ENCODE data around the gene DND1.
"Not testable (repeated sequence)": the region's sequence is repeated elsewhere in the genome, so short reads cannot be mapped to it uniquely, and the experiment has no call there.

Gene DND1

DNA sequence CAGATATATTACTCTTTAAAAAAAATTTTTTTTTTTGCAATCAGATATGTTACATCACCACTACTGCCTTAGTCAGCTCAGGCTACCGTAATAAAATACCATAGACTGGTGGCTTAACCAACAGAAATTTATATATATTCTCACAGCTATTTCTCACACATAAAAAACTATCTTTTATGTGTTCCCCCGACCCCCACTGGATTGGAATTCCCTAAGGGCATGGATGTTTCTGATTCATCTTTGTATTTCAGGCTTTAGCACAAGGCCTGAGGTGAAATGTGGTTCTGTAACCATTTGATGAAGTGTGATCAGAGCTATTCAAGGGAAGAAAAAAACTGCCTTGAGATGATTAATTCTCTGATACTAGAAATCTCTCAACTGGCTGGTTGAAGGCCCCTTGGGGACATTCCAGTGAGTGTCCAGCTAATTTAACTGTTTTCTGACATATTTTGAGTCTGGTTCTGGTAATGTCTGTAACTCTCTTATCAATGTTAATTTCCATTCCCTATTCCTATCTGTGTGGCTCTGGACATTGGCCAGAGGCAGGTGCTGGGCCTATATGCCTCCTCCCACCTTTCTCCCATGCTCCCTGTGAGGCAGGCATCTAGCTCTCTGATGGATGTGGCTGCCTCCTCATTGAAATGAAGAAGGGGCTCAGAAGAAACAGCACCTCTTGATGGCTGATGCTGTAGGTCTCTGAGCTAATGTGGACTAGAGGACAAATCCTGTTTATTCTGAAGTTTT is 42.9 kb downstream of the DND1 start:
- TF ChIP-seq POLR2A (IDR thresholded peaks at IDR 0.05; ENCODE audit: low read depth, low read length), result no peak
- DNase-seq (ENCODE audit: insufficient read length, low spot score) (no peak), FAIRE-seq (no peak)

DNA sequence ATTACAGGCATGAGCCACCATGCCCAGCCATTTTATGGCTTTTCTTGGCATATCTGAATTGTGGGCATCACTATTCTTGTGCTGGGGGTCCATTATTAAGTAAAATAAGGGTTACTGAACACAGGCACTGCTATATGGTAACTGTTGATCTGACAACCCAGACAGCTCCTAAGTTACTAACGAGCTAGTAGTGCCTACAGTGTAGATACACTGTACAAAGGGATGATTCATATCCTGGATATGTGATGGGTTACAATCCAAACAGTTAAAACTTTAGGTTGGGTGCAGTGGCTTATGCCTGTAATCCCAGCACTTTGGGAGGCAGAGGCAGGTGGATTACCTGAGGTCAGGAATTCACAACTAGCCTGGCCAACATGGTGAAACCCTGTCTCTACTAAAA is 44.7 kb downstream of the DND1 start:
- FAIRE-seq, result no peak

DNA sequence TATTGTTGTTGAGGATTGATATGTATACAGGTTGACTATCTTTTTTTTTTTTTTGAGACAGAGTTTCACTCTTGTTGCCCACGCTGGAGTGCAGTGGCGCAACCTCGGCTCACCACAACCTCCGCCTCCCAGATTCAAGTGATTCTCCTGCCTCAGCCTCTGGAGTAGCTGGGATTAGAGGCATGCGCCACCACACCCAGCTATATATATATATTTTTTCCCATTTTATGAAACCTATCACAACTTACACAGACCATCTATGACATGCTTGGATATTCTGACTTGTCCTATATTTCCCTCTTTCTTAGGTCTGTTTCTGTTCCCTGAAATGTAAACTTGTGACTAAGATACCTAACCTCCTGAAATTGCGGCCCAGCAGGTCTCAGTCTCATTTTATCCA is 45.4 kb downstream of the DND1 start:
- DNase-seq (ENCODE audit: insufficient read length, low spot score), result no peak
- no peak for FAIRE-seq
- TF ChIP-seq POLR2A (IDR thresholded peaks at IDR 0.05; ENCODE audit: low read depth, low read length), result no peak

More for the DNA sequence above, 44.7 kb downstream of the DND1 start:
- no peak for DNase-seq (ENCODE audit: insufficient read length, low spot score)
- no peak for TF ChIP-seq POLR2A (IDR thresholded peaks at IDR 0.05; ENCODE audit: low read depth, low read length)

DNA sequence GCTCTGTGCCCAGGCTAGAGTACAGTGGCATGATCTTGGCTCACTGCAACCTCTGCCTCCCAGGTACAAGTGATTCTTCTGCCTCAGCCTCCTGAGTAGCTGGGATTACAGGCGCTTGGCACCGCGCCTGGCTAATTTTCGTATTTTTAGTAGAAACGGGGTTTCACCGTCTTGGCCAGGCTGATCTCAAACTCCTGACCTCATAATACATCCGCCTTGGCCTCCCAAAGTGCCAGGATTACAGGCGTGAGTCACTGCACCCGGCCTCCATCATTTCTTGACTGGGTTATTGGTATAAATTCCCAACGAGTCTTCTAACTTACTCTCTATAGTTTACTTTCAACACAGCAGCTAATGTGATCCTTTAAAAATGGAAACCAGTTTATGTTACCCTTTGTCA is 48.5 kb downstream of the DND1 start:
- not testable (repeated sequence) for DNase-seq (ENCODE audit: insufficient read length, low spot score); FAIRE-seq

DNA sequence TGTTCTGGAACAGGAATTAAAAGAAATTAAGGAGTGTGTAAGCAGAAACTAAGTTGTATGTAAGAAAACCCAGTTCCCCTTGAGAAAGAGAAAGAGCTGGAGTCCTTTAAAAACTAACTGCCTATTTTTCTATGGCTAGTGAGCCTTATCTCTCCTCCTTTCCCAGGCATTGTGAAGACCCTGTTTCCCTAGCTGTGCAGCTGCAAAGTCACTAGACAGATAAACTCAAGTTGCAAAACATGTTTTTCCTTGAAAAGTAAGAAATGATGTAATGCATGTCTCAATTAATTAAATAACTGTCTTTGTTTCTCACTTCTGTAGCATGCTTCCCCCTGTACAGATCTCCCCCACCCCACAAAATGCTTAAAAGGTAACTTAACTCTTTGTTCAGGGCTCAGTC is 50.3 kb downstream of the DND1 start:
- not testable (repeated sequence) for DNase-seq (ENCODE audit: insufficient read length, low spot score); FAIRE-seq

DNA sequence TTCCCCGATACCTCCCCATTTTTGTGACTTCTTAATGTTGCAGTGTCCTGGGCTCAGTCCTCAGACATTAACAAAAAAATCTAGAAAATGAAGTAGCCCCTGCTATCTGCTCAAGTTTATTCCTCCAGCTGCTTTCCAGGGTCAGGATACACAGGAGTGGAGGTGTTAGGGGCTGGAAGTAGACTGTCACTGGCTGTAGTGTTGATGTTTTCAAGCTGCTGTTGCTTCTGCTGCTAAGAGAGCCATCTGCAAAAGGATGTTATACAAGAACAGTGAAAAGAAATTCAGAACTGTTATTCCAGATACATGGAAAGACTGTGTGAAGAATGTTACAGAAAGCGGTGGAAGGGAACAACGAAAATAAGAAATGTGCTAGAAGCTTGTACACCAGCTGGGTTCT is 51.1 kb downstream of the DND1 start:
- TF ChIP-seq POLR2A (IDR thresholded peaks at IDR 0.05; ENCODE audit: low read depth, low read length), result no peak
- FAIRE-seq (no peak), DNase-seq (ENCODE audit: insufficient read length, low spot score) (no peak)

Data from H54 (cell line).